Stimulated activated memory B cell treated with anti-CD40 and anti-IgM and Interleukin-4, amounts not matched to agents 10 μg/mL and 1 μg/mL and 100 μg/mL, for 72 hours (primary cell): ENCODE results near the gene ADGRL3.
"Not testable (repeated sequence)": the region's sequence is repeated elsewhere in the genome, so short reads cannot be mapped to it uniquely, and the experiment has no call there.

Experiments
- ATAC-seq: fragments of 150-1000 bp; cut with Tn5 transposase; 2 replicates; pipeline ENCODE4 v1.10.0; 2021
- H3K27ac Mint-ChIP-seq: one replicate; pipeline ENCODE4 v1.8.0; 2022; ENCODE audit warnings: mild to moderate bottlenecking, mixed read lengths
- H3K27me3 Mint-ChIP-seq: one replicate; pipeline ENCODE4 v1.8.0; 2022; ENCODE audit warnings: mixed read lengths
- H3K36me3 Mint-ChIP-seq: one replicate; pipeline ENCODE4 v1.8.0; 2022; ENCODE audit warnings: mixed read lengths
- H3K4me1 Mint-ChIP-seq: one replicate; pipeline ENCODE4 v1.8.0; 2022; ENCODE audit warnings: mixed read lengths
- H3K4me3 Mint-ChIP-seq: one replicate; pipeline ENCODE4 v1.8.0; 2022; ENCODE audit warnings: mild to moderate bottlenecking, moderate library complexity, mixed read lengths
- H3K9me3 Mint-ChIP-seq: one replicate; pipeline ENCODE4 v1.8.0; 2022; ENCODE audit warnings: mixed read lengths

The ADGRL3 gene

DNA sequence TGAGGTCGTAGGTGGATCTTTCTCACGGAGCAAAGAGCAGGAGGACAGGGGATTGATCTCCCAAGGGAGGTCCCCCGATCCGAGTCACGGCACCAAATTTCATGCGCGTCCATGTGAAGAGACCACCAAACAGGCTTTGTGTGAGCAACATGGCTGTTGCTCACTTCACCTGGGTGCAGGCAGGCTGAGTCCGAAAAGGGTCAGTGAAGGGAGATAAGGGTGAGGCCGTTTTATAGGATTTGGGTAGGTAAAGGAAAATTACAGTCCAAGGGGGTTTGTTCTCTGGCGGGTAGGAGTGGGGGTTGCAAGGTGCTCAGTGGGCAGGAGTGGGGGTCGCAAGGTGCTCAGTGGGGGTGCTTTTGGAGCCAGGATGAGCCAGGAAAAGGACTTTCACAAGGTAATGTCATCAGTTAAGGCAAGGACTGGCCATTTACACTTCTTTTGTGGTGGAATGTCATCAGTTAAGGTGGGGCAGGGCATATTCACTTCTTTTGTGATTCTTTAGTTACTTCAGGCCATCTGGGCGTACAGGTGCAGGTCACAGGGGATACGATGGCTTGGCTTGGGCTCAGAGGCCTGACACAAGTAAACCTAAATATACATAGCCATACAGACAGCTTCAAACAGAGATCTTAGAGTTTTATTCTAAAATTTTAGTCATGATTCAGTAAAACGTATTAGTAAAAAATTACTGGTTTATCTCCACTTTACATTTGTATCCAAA is 569.5 kb downstream of the ADGRL3 start:
- H3K4me3 Mint-ChIP-seq, H3K27ac Mint-ChIP-seq, ATAC-seq, H3K27me3 Mint-ChIP-seq, H3K36me3 Mint-ChIP-seq, H3K4me1 Mint-ChIP-seq, H3K9me3 Mint-ChIP-seq: not testable (repeated sequence)

DNA sequence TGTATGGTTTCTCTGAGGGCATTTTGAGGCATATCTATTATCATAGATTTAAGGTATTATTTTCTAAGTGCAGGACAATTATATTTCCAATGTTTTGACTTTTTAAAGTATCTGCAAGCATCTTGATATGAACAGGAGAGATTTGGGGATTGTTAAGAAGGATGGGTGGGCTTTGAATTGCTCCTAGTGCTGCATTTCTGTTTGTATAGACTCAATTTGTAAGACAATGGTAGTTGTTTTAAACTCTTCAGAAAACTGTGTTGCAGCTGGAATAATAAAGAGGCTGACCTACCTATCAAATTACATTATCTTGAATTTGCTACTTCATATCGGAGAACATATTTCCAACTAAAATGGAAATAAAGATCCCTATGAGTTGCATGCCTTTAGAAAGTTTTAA is 570.3 kb downstream of the ADGRL3 start:
- H3K9me3 Mint-ChIP-seq = peaks cover 8% of the 10 kb centered on the region
- no peak overlapping the region for H3K27ac Mint-ChIP-seq
- H3K27me3 Mint-ChIP-seq = no peaks in the 10 kb centered on the region
- H3K36me3 Mint-ChIP-seq = no peaks in the 10 kb centered on the region
- no peak for ATAC-seq
- H3K4me1 Mint-ChIP-seq = no peaks in the 10 kb centered on the region
- no peak overlapping the region for H3K4me3 Mint-ChIP-seq

DNA sequence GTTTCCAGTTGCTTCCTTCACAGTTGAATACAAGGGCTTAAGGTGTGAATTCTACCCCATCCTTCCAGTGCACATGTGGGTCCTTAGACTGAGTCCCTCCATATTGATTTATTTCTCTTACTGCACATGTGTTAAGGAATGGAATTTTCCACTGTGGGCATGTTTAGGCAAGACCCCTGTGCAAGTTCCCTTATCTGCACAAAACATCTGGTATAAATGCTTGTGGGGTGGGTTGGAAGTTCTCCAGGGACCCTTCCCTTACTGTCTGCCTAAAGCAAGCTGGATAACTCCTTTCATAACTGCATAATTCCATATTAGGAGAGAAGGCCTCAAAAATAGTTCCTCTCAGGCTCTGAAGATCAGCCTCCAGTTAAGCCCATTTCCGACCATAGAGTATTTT is 570.9 kb downstream of the ADGRL3 start:
- Mint-ChIP-seq H3K27ac (no peak overlapping the region), H3K36me3 (no peaks in the 10 kb centered on the region), H3K9me3 (peaks cover 5% of the 10 kb centered on the region), H3K4me1 (no peaks in the 10 kb centered on the region), H3K27me3 (no peaks in the 10 kb centered on the region), H3K4me3 (no peak overlapping the region)
- ATAC-seq = no peak

DNA sequence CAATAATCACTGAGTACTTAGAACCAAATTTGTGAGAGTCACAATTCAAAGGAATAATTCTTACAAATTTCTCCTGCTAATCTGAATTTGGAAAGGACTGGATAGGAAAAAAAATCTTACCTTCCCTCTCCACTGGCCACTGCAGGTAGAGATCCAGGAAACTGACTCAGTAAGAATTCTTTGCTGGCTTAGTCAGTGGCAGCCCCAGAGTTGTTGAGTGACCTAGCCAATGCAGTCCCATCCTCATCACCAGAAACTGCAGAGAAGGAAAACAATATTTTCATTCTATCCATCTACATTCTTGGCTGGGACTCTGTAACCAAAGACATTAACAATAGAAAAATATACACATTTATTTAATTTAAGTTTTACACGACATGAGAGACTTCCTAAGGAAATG is 572.0 kb downstream of the ADGRL3 start:
- ATAC-seq = no peak

DNA sequence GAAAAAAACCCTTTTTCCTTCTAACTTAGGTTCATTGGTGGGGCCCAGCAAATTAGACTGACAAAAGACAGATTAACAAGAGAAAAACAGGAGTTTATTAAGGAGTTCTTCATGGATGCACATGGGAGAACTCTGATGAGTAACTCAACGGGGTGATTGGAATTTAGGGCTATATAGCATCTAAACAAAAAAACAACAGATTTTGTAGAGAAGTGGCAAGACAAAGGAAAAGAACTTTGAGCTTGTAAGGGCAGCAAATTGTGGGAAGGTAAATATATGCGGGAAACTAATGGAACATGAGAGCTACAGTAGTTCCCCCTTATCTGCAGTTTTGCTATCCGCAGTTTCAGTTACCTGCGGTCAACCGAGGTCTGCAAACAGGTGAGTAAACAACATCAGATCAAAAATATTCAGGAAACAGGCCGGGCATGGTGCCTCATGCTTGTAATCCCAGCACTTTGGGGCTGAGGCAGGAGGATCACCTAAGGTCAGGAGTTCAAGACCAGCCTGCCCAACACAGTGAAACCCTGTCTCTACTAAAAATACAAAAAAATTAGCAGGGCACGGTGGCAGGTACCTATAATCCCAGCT is 573.6 kb downstream of the ADGRL3 start:
- no peaks in the 10 kb centered on the region for H3K36me3 Mint-ChIP-seq
- no peak for ATAC-seq
- peaks cover 1% of the 10 kb centered on the region for H3K9me3 Mint-ChIP-seq
- H3K4me3 Mint-ChIP-seq = no peak overlapping the region
- H3K27me3 Mint-ChIP-seq = no peaks in the 10 kb centered on the region
- H3K27ac Mint-ChIP-seq = no peak overlapping the region
- no peaks in the 10 kb centered on the region for H3K4me1 Mint-ChIP-seq

More for the DNA sequence above, 572.0 kb downstream of the ADGRL3 start:
- Mint-ChIP-seq H3K27ac (no peak overlapping the region), H3K36me3 (no peaks in the 10 kb centered on the region), H3K4me3 (no peak overlapping the region), H3K9me3 (peaks cover 4% of the 10 kb centered on the region), H3K4me1 (no peaks in the 10 kb centered on the region), H3K27me3 (no peaks in the 10 kb centered on the region)

DNA sequence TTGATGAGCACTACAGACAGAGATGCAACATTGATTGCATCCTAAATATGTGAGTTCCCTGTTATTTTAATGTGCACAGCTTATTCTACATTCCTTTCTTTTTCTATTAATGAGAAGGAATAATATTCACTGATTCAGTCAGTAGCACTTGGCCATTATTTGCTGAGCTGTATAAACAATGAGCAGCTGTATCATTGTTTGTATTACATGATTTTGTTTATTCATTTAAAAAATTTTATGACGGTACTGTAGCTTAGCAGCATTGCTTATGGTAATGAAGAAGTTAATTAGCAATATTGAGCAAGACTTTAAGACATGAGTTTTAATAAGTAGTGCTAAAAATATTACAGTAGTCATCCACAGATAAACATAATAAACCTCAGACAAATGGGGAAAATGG is 582.0 kb downstream of the ADGRL3 start:
- no peak for ATAC-seq
- Mint-ChIP-seq H3K4me1 (no peaks in the 10 kb centered on the region), H3K9me3 (no peaks in the 10 kb centered on the region), H3K27me3 (no peaks in the 10 kb centered on the region), H3K36me3 (no peaks in the 10 kb centered on the region), H3K27ac (no peak overlapping the region), H3K4me3 (no peak overlapping the region)

DNA sequence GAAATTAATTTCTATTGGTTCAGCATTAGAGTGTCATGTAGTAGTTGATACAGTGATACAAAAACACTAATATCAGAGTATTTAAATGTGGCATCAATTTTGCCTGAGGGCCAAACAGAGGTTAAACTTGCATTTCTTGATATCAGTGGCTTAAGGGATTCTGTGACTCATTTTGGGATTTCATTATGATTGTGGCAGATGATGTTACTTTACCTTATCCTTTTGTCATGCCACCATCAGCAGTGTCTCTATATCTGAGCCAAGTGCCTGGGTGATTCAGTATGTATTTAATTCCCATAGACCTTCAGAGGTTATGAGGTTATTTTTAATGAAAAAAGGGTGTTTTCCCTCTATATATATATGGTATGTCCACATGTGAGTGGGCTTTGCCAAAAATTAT is 582.9 kb downstream of the ADGRL3 start:
- no peak overlapping the region for H3K4me3 Mint-ChIP-seq
- ATAC-seq = no peak
- H3K27me3 Mint-ChIP-seq = no peaks in the 10 kb centered on the region
- H3K9me3 Mint-ChIP-seq = no peaks in the 10 kb centered on the region
- no peaks in the 10 kb centered on the region for H3K36me3 Mint-ChIP-seq
- no peak overlapping the region for H3K27ac Mint-ChIP-seq
- H3K4me1 Mint-ChIP-seq = no peaks in the 10 kb centered on the region

DNA sequence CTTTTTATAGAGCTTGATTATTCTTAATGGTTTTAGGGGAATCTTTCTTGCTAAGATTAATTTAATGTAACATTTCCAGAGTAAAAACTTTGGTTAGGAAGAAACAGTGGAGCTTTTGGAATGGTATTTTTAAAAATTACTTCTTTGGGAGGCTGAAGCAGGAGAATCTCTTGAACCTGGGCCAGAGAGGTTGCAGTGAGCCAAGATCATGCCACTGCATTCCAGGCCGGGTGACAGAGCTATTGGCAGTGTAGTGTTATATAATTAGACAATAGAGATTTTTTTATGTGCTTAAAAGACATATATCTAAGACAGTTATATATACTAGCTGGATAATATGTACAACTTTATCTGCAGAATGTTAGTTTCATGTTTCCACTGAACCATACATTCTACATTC is 585.6 kb downstream of the ADGRL3 start:
- Mint-ChIP-seq H3K27ac (no peak overlapping the region), H3K36me3 (no peaks in the 10 kb centered on the region), H3K4me3 (no peak overlapping the region), H3K27me3 (no peaks in the 10 kb centered on the region), H3K9me3 (peaks cover under 1% of the 10 kb centered on the region), H3K4me1 (no peaks in the 10 kb centered on the region)
- no peak for ATAC-seq

DNA sequence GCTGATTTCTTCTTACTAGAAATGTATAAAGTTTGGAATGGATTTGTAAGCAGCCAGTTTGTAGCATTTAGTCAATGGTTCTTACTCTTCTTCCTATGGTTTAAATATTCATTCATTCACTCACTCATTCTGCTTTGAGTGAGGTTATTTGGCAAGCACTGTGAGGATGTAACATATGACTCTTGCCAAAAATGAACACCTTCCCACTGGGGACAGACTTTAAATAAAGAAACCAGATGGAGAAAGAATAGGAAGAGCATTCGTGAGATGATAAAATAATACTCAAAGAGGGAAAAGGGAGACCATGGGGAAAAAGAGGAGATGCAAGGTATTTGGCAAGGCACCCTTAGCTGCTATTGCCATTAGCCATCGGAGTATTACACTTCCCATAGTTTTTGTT is 586.1 kb downstream of the ADGRL3 start:
- H3K4me1 Mint-ChIP-seq = no peaks in the 10 kb centered on the region
- no peaks in the 10 kb centered on the region for H3K27me3 Mint-ChIP-seq
- no peak overlapping the region for H3K4me3 Mint-ChIP-seq
- no peak for ATAC-seq
- peaks cover 3% of the 10 kb centered on the region for H3K9me3 Mint-ChIP-seq
- H3K27ac Mint-ChIP-seq = no peak overlapping the region
- H3K36me3 Mint-ChIP-seq = no peaks in the 10 kb centered on the region

DNA sequence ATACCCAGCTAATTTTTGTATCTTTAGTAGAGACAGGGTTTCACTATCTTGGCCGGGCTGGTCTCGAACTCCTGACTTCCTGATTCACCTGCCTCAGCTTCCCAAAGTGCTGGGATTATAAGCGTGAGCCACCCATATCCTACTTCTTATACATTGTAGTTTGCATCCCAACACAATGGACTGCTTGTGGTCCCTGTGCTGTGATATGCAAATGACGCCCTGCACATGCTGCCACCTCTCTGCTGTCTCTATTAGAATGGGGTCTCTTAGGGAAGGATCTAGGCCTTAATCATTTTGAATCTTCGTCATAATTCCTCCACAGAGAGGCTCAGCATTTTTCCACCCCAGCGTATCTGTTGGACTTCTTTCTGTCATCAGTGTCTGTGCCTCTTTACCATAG is 595.9 kb downstream of the ADGRL3 start:
- Mint-ChIP-seq H3K9me3 (peaks cover 4% of the 10 kb centered on the region), H3K27ac (no peak overlapping the region), H3K4me3 (no peak overlapping the region), H3K27me3 (no peaks in the 10 kb centered on the region), H3K4me1 (no peaks in the 10 kb centered on the region), H3K36me3 (no peaks in the 10 kb centered on the region)
- ATAC-seq = no peak

DNA sequence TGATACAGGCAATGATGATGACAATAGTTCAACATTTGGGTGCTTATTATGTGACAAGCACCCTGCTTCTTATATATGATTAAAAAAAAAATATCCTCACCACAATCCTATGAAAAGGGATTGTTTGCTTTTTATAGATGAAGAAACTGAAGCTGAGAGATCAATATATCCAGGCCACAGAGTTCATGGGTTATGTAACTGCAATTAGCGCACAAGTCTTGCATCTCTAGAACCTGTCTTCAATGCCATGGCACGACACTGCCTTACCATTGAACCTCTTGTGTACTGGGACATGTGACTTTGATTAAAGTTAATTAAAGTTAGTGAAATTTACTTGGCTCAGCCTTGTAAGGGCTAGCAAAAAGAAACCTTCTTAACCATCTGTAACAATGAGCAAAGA is 599.7 kb downstream of the ADGRL3 start:
- Mint-ChIP-seq H3K4me3 (no peak overlapping the region), H3K9me3 (no peaks in the 10 kb centered on the region), H3K36me3 (no peaks in the 10 kb centered on the region), H3K27me3 (no peaks in the 10 kb centered on the region), H3K27ac (no peak overlapping the region), H3K4me1 (no peaks in the 10 kb centered on the region)
- ATAC-seq = no peak

DNA sequence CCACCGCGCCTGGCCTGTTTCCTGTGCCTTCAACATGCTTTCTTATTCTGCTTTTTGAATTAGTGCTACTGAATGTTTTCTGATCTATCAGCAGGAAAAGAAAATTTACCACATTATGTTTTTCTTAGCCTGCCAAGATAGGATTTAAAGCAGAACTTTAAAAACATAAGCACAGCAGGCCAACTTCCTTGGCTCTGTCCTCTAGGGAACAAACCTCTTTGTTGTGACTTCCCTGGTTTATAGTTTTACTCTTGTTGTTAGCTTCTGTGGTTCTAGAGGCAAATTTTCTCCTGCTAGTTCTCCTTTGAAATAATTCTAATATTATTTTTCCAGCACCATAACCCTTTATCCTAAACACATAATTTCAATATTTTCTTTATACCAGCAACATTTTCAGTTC is 605.1 kb downstream of the ADGRL3 start:
- no peak for ATAC-seq
- Mint-ChIP-seq H3K27me3 (no peaks in the 10 kb centered on the region), H3K36me3 (no peaks in the 10 kb centered on the region), H3K9me3 (peaks cover 3% of the 10 kb centered on the region), H3K27ac (no peak overlapping the region), H3K4me1 (no peaks in the 10 kb centered on the region), H3K4me3 (no peak overlapping the region)

DNA sequence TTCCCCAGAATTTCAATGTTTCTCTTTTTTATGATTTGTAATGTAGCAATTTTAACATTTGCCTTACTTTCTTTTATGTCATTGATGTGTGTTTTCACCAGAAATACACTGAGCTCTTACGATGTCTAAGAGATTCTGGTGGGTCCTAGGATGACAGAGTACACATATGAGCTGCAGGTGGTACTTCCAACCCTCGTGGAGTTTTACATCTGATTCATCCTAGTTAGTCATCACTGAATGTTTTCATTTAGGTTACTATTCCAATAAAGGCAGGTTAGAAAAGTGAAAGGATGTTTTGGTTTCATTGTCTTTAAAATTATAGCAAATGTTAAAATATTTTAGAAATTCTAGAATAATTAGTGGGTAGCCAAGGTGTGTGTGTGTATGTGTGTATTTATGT is 605.9 kb downstream of the ADGRL3 start:
- no peaks in the 10 kb centered on the region for H3K27me3 Mint-ChIP-seq
- no peak overlapping the region for H3K4me3 Mint-ChIP-seq
- no peaks in the 10 kb centered on the region for H3K4me1 Mint-ChIP-seq
- H3K9me3 Mint-ChIP-seq = peaks cover 3% of the 10 kb centered on the region
- no peak overlapping the region for H3K27ac Mint-ChIP-seq
- ATAC-seq = no peak
- no peaks in the 10 kb centered on the region for H3K36me3 Mint-ChIP-seq

DNA sequence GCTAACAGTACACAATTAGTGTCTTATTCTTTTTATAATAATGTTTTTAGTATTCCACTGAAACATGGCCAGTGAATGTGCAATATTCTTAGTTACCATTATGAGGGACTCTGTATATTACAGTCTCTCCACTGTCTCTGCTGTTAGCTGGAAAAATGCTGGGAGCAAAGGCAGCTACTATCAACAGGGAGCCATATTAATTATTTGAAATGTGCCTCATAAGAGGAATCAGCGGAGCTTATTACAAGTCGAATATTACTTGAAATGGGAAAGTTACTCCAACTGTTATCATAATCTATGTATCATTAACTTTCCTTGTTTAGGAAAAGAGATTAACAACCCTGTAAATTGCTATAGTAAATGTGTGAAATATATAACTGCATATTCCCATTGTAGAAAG is 612.0 kb downstream of the ADGRL3 start:
- Mint-ChIP-seq H3K9me3 (peaks cover 6% of the 10 kb centered on the region), H3K27ac (no peak overlapping the region), H3K27me3 (no peaks in the 10 kb centered on the region), H3K4me3 (no peak overlapping the region), H3K36me3 (no peaks in the 10 kb centered on the region), H3K4me1 (no peaks in the 10 kb centered on the region)
- ATAC-seq = no peak

DNA sequence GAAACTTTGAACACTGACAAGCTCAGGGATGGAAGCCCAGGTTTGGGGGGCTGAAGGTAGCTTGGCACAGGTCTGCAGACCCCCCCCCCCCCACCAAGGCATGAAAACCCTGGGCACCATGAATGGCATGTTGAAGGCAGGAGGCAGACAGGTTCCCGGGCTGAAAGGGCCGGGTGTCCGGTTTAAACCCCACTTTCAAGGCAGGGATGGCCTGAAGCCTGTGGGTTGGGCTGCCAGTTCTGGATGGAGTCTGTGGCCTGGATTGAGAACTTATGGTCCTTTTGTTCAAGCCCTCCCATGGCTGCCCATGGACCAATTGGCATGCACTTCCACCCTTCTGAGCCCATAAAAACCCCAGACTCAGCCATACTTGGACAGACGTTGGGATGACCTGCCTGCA is 616.9 kb downstream of the ADGRL3 start:
- no peak for ATAC-seq
- no peaks in the 10 kb centered on the region for H3K36me3 Mint-ChIP-seq
- H3K4me1 Mint-ChIP-seq = no peaks in the 10 kb centered on the region

DNA sequence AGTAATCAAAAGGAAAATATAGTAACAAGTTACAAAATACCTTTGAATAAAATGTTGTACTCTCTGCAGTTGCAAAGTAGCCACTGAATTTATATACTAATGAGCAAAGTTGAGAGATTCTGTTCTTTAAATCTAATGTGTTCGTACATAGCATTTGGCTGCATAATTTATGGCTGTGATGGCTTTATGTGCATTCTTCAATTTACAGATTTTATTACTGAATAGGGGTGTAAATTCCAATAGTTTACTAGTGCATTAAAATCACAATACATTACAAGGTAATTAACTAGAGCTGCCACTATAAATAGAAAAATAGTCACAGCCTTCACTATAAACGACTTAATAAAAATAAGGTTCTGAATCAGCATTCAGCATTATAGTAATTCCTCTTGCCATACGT is 620.0 kb downstream of the ADGRL3 start:
- Mint-ChIP-seq H3K36me3 (no peaks in the 10 kb centered on the region), H3K27me3 (no peaks in the 10 kb centered on the region), H3K27ac (no peak overlapping the region), H3K4me3 (no peak overlapping the region), H3K9me3 (peaks cover 5% of the 10 kb centered on the region), H3K4me1 (no peaks in the 10 kb centered on the region)
- no peak for ATAC-seq

More for the DNA sequence above, 616.9 kb downstream of the ADGRL3 start:
- Mint-ChIP-seq H3K9me3 (peaks cover 5% of the 10 kb centered on the region), H3K4me3 (no peak overlapping the region), H3K27me3 (no peaks in the 10 kb centered on the region), H3K27ac (no peak overlapping the region)
